ENCODE measurements around the gene CEP68.
"Not testable (repeated sequence)": the region's sequence is repeated elsewhere in the genome, so short reads cannot be mapped to it uniquely, and the experiment has no call there.

CEP68 gene, protein sequence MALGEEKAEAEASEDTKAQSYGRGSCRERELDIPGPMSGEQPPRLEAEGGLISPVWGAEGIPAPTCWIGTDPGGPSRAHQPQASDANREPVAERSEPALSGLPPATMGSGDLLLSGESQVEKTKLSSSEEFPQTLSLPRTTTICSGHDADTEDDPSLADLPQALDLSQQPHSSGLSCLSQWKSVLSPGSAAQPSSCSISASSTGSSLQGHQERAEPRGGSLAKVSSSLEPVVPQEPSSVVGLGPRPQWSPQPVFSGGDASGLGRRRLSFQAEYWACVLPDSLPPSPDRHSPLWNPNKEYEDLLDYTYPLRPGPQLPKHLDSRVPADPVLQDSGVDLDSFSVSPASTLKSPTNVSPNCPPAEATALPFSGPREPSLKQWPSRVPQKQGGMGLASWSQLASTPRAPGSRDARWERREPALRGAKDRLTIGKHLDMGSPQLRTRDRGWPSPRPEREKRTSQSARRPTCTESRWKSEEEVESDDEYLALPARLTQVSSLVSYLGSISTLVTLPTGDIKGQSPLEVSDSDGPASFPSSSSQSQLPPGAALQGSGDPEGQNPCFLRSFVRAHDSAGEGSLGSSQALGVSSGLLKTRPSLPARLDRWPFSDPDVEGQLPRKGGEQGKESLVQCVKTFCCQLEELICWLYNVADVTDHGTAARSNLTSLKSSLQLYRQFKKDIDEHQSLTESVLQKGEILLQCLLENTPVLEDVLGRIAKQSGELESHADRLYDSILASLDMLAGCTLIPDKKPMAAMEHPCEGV

DNA sequence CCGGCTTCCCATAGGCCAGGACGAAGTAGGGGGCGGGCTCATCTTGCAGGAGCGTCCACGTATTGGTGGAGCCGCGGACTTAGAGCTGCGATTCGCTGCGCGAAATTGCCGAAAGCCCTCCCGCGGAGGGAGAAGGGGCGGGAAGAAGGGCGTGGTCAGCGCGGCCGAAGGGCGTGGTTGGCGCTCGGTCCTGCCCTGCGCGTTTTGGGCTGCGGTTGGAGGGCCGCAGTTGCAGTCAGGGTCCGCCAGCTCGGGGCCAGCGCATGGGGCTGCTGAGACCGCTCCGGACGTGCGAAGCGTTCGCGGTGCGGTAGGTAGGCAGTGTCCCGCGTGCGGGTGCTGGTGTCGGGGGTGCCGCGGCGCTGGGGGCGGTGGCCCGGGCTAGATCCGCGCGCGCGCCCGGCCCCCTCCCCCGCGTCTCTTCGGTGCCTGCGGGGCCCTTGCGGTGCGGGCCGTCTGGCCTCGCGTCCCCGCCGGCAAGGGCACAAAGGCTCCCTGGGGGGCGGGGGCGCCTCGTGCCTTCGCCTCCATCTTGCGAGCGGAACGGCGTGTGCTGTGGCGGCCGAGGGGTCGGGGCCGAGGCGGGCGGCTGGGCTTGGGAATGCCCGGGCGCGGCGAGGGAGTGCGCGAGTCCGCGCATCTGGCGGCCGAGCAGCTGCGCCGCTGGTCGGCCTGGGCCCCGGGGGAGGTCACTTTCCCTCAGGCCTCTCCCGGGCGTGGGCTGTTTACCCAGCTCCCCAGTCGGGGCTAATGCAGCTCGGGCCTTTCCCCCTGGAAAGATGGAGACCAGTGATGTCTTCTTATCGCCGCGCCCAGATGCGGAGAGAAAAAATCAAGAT is at the start of gene CEP68:
CEP68 (plus strand) TSS at position 202 of the 839 bp plus-strand sequence. CDS start 13,029 bp downstream, outside the sequence.
- DNase-seq: peak; percentile 96

DNA sequence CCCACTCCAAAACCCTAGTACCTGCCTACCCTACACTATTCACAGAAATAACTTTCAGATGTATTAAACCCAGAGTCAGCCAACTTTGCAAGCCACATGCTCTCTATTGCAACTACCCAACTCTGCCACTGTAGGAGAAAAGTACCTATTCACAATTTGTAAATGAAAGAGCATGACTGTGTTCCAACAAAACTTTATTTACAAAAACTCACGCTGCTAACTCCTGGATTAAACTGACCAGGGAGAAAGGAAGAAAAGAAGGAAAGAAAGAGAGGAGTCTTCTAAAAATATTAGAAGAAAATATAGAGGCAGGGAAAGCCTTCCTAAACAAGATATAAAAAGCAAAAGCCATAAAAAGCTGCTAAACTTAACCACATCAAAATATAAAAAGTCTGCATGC is 42.4 kb upstream of the CEP68 start:
- no peak for DNase-seq

DNA sequence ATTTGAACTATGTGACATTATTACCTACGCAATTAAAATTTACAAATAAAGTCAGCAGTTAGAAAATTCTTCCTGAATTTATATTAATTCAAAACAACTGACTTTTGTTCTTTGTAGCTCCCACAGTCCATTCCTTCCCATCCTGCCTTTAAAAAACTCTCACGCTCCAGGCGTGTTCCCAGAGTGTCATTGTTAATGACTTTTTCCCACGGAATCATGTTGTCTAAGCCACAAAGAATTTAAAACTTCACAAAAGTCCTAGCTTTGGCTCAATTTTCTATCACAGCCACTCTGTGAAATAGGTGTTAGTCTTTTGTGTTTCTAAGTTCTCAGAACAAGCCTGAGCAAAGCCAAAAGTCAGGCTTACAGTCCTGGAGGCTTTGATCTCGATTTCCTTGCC is 40.5 kb upstream of the CEP68 start:
- DNase-seq: no peak

DNA sequence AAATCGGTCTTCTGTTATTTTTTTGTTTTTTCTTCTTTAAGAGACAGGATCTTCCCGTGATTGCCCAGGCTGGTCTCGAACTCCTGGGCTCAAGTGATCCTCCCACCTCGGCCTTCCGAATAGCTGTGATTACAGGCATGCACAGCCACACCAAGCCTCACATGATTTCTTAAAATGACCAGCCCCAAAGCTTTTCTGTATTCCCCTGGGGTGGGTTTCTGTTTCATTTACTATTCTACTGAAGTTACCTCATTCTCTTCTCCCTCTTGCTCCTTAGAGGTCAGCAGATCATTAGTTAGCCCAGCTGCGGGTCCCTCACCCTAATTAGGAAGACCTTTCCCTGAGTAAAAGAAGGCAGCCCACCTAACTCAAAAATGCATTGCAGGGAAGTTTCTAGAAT is 39.4 kb upstream of the CEP68 start:
- no peak for DNase-seq

DNA sequence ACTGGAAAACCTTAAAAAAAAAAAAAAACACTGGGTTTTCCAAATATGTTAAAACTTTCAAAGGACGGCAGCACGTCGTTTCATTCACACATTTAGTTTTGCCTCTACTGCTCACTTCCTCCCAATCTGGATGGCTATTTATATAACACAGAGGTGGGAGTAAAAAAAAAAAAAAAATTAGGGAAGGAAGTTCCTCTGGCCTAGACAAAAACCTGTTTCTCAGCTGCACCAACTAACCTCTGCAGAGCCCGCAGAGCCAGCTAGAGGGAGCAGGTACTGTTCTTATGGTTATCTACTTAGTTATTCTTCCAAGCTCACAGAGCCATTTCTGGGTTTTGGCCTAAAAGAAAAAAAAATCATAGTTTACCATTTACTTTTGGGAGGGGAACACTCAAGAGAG is 38.9 kb upstream of the CEP68 start:
- DNase-seq: peak in 1 of 2 donors; percentile 63

DNA sequence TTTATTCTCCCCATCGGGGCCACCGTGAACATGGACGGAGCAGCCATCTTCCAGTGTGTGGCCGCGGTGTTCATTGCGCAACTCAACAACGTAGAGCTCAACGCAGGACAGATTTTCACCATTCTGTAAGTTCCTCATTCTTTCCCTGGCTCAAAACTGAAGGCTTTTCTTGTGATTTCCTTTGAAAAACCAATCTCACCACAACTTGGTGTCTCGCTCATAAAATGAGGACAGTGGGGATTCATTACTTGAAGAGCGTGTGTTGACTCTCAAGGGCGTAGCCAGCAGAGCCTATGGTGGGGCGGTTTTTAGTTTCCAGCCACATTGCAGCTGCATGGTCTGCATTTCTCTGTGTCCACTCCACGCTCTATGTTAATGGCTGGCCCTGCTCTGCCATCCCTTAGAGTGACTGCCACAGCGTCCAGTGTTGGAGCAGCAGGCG is 38.1 kb upstream of the CEP68 start:
- peak; percentile 18 to 65 for DNase-seq

DNA sequence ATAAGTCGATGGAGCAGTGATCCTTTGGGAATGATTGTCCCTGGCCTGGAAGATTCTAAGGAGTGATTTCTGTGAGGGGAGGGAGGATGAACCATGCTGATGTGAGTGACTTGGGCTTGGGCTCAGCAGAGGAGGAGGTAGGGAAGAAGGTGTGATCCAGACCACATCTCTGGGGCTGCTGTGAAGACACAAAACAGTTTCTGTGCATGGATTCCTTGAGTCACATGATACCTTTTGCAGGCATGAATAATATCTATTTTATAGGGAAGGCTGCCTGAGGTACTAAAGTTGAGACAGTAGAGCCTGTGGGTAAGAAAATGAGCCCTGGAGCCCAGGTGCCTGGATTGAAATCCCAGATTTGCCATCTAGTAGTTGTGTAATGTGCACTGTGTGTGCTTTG is 37.2 kb upstream of the CEP68 start:
- no peak for DNase-seq

DNA sequence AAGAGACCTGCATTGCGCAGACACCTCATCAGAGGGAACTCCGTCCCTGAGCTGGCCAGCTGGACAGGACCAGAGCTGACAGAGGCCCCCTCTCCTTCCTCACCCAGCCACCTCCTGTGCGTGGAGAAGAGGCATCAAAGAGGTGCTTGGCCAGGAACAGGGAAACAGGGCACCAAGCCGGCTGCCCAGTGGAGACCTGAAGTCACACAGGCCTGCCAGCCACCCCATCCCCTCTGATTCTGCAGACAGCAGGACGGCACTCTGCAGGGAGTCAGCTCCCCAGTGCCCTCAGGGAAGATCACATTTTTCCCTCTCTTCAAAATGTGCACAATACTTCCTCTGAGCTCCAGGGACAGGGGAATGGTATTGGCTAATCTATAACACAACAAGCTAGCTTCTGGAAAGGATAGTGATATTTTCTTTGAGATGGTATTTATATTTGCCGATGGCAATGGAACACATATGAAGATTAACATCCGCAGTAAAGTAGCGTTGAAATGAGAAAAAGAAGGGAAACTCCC is 36.5 kb upstream of the CEP68 start:
- no peak for DNase-seq

DNA sequence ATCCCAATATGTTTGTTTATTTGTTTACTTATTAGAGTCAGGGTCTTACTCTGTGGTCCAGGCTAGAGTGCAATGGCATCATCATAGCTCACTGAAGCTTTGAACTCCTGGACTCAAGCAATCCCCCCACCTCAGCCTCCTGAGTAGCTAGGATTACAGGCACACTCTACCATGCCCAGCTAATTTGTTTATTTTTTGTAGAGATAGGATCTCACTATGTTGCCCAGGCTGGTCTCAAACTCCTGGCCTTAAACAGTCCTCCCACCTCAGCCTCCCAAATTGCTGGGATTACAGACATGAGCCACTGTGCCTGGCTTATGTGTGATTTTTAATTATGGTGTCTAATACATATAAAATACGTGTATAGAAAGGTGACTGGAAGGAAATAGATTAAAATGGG is 36.0 kb upstream of the CEP68 start:
- DNase-seq: not testable (repeated sequence)

DNA sequence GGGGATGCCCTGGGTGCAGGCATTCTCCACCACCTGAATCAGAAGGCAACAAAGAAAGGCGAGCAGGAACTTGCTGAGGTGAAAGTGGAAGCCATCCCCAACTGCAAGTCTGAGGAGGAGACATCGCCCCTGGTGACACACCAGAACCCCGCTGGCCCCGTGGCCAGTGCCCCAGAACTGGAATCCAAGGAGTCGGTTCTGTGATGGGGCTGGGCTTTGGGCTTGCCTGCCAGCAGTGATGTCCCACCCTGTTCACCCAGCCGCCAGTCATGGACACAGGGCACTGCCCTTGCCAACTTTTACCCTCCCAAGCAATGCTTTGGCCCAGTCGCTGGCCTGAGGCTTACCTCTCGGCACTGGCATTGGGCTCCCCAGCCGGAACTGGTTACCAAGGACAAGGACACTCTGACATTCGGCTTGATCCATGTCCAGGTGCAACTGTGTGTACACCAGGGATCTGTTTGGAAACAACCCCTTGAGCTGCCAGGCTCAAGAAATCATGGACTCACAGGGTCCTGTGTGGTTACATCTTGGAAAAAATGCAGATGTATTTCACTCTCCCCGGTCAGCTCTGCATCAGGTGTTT is 35.2 kb upstream of the CEP68 start:
- DNase-seq: no peak

DNA sequence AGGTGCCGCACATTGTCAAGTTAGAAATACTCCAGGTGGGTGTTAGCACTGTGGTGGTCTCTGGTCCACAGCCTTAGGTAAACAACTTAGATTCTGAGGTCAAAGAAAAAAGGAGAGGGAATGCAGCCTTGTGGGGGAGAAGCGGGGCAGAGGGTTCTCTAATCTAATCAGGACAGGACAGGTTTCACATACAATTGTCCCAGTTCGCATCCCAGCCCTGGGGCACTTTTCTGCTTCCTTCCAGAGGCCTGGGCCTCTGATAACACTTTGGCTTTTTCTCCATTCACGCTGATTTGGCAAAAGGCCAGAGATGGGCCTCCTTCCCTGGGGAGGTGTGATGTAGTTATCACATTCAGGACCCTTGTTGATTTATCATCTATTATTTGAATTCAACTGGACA is 34.5 kb upstream of the CEP68 start:
- DNase-seq: no peak

DNA sequence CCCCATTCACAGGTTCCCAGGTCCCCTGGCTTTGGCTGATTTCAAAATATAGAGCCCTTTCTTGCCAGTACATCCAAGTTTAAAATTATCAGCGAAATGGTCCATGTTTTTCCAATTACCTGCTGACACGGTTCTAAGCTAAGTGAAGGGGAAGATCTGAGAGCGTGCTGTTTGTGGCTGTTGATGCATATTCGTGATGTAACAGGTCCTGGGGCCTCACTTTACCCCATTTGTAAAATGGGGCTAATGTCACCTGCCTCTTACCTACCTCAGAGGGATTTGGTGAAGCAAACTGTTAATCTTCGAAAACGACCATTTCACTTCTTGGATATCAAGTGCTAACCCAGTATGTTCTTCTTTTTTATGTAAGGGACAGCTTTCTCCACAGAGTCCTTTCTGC is 34.0 kb upstream of the CEP68 start:
- DNase-seq: no peak

DNA sequence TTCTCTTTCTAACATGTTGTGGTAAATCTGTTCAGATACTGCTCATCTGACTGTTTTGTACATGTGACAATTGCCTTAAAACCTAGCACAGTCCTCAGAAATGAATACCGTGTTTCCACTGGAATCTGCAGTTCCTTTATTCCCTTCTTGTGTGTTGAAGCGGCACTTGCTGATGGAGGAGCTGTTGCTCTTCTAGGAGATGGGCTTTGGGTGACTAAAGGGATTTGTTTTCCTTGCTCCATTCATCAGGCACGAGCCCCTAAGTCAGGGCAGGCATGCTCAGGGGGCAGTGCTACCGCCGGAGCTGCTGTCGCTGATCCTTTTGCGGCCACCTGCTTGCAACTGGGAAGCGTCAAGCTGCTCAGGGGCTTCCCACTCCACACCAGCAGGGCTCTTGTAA is 32.5 kb upstream of the CEP68 start:
- DNase-seq: no peak

DNA sequence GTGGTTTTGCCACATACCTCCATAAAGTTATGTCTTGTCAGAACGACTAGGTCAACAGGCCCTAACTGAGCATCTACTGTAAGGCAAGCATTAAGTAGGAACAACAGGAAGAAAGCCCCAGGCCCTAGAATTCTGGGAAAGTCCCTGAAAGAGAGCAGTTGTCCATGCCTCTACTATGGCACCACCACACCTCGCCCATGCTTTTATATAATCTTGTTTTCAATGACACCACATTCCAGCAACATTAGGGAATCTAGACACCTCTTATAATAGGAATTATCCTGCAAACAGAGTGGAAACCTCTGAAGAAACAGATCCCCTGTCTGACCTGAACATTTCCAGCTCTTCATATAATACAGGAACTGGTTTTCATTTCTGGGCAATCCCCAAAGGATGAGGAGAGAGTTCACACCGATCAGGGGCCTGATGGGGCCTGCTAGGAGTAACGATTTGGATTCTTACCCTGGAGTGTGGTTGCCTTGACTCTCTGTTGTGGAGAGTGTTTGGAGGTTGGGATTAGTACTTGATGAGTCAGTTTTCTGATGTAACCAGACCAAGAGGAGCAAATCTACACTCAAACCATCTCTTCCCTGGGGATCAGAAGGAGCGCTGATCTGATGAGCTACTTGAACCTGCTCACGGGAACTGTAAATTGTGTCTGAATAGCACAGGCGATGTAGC is 31.9 kb upstream of the CEP68 start:
- no peak for DNase-seq

DNA sequence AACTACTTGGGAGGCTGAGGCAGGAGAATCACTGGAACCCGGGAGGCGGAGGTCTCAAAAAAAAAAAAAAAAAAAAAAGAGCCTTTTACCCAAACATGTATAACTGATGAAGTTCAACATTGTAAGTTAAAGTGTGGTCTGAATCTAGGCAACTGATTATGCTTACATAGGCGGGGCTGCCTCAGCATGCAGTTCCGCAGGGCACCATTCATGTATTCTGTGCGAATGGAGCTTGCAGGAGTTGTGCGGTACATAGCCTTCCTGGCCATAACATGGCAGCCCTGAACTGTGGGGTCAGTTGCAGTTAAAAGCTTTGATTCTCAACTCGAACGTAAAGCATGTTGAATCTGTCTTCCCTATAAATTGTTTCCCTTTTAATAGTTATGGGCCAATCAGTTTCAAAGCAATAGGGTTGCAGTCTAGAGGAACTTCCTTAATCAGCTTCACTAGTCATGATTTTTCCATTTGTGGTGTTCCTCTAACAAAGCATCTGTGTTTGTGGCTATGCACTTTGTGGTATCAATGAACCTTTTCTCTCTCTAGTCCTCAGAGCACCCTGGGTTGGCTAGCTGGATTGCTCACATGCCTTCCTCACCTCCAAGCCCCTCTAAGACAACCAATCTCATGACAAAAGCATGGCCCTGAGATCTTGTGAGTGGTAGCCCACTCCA is 30.6 kb upstream of the CEP68 start:
- DNase-seq: peak in 1 of 2 donors; percentile 30

DNA sequence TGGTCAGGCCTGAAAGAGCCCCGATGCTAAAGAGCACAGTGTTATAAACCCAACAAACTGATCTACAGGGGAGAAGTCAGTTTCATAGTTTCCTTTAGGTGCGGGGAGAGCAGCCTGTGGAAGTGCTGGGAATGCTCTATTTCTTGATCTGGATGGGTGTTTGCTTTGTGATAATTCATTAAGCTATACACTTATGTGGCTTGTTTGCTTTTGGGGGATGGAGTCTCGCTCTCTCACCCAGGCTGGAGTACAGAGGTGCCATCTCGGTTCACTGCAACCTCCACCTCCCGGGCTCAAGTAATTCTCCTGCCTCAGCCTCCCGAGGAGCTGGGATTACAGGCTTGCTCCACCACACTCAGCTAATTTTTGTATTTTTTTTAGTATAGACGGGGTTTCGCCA is 30.1 kb upstream of the CEP68 start:
- DNase-seq: no peak

DNA sequence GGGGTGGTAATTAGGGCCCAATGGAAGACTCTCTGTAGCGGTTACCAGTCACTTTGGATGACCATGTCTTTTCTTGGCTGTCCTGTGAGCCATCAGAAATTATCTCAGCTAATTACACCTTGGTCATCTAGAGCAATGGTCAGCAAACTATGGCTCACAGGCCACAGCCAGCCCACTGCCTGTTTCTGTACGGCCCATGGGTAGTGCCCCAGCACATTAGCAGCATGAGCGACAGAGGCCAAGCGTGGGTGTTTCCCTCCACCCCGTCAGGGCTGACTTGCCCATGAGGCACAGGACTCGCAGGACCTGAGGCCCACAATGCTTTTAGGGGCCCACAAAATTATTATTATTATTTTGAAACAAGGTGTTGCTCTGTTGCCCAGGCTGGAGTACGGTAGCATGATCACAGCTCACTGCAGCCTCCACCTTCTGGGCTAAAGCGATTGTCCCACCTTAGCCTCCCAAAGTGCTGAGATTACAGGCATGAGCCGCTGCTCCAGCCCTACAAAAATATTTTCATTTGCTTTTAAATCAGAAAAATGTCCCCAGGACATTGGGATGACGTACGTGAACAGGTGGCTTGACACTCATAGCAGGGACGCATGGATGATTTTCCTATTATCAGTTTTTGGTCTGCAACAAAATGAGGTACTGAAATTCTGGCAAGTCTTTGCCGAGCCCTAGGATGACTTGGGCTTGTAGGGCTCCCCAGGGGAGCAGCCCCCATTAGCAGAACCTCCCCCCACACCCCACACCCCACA is 29.3 kb upstream of the CEP68 start:
- DNase-seq: peak in 1 of 2 donors; percentile 66

DNA sequence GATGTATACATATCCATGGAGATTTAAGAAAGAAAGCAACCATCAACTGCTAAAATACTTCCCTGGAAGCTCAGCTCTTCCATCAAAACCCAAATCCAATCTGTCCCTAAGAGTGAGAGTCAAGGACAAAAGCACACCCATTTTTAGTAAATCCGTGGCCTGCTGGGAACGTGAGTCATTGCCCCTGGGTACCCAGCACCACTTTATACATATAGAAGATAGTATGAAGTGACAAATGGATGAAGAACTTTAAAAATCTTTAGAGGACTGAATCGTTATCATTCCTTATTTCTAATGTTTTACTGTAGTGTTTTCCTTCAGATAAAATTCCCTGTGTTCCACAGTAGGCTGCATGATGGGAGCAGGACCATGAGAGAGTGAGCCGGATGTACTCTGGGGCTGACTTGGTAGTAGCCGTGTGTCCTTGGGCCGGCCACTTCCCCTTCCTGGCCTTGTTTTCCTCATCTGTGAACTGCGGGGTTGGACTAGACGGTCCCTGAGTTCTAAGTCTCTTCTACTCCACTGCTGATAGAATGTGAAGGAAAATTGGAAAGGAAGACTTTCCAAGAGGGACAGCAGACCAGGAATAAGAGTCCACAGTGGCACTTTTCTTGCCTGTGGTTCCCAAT is 28.5 kb upstream of the CEP68 start:
- no peak for DNase-seq

DNA sequence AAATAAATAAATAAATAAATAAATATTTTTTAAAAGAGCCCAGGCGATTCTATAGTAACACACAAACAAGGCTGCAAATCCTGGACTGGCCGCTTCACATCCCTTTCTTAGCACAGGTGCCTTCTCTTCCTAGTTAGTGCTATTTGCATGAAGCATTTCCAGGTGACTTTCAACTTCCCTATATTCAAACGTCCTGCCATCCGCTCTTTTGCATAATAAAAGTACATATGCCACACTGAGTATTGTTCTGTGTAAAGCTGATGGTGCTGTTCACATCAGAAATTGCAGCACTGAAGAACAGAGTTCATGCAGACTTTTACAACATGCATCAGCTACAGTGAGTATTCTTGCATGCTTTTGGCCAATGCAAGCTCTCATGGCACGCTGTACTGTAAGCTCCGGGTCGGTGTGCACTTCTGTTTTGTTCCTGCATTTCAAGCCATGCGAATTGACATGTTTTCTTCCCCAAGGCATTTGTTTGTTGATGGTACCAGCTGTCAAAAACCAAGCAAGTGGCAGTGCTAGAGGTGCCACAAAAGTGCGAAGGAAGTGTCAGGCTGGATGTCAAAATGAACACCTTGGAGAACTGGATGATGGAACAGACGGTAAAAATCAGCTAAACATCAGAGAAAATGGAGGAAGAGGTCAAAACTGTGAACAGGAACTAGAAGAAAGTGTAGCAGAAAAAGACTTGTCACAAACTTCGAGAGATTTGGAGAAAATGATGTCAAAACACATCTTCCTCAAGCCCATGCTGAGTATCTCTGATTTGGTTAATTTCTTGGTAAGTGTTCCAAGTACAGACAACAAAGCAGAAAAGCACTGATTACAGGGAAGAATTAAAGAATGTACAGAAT is 25.5 kb upstream of the CEP68 start:
- DNase-seq: peak in 1 of 2 donors; percentile 56

Data from CD4-positive, alpha-beta T cell treated with Interleukin-4 for 1 hour (primary cell).